Large intestine (tissue), 3 donors: ENCODE results near the gene LZTS3. TPM values are rescaled to one million over a fixed set of nuclear protein-coding genes. Genes with fewer than 3 reads are reported as not detected.
"Not testable (repeated sequence)": the region's sequence is repeated elsewhere in the genome, so short reads cannot be mapped to it uniquely, and the experiment has no call there.

Source experiments
- DNase-seq, 2 donors: peaks; one replicate each; pipeline versions ENCODE4 v3.0.0 to v3.0.0-alpha.2; 2013
- H3K27ac ChIP-seq: one replicate; pipeline ENCODE4 v1.5.1; 2013; ENCODE audit warnings: low read length
- H3K27me3 ChIP-seq: 2 replicates; pipeline ENCODE4 v1.6.1; 2013; ENCODE audit warnings: low read length; ENCODE audit not compliant: control insufficient read depth, insufficient read depth
- H3K36me3 ChIP-seq: 2 replicates; pipeline ENCODE4 v1.6.1; 2013; ENCODE audit warnings: low read length; ENCODE audit not compliant: control insufficient read depth, insufficient read depth
- H3K4me1 ChIP-seq: one replicate; pipeline ENCODE4 v1.6.1; 2013; ENCODE audit warnings: low read length; ENCODE audit not compliant: control insufficient read depth, insufficient read depth
- H3K4me3 ChIP-seq: one replicate; pipeline ENCODE4 v1.5.1; 2013; ENCODE audit warnings: low read length
- H3K9me3 ChIP-seq: one replicate; pipeline ENCODE4 v1.6.1; 2013; ENCODE audit warnings: mild to moderate bottlenecking, low read depth, low read length, moderate library complexity; ENCODE audit not compliant: control insufficient read depth
- WGBS: methylation state at CpG from one replicate; pipeline ENCODE4 v1.1.5; 2013; ENCODE audit warnings: low lambda C conversion rate; ENCODE audit not compliant: insufficient coverage; 5-methylcytosine and 5-hydroxymethylcytosine counted together
- polyA plus RNA-seq: library from polyadenylated mRNA; unstranded; fragments of 120-200 nt; gene quantifications from one replicate; pipeline ENCODE4 v1.2.1, GENCODE V29; 2013

LZTS3 gene
- polyA plus RNA-seq, 1 donor: 17.1 TPM

DNA sequence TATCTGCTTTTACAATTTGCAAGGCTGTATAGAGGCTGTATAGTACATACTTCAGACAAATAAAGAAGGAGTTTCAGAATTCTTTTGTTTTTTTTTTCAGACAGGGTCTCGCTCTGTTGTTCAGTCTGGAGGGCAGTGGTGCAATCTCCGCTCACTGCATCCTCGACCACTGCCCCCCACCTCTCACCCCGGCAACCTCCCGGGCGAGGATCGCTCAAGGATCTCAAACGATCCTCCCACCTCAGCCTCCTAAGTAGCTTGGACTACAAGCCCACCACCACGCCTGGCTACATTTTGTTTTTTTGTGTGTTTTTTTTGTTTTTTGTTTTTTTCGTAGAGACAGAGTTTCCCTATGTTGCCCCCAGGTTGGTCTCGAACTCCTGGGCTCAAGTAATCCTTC is 15.5 kb downstream of the LZTS3 start:
- 100% methylated on average over 1 of the region's 11 CpGs for WGBS
- no peaks in the 10 kb centered on the region for H3K27me3 ChIP-seq
- no peak overlapping the region for H3K4me3 ChIP-seq
- peaks cover 9% of the 10 kb centered on the region for H3K4me1 ChIP-seq
- DNase-seq: no peak
- H3K36me3 ChIP-seq: peaks cover 9% of the 10 kb centered on the region
- no peaks in the 10 kb centered on the region for H3K9me3 ChIP-seq
- no peak overlapping the region for H3K27ac ChIP-seq

DNA sequence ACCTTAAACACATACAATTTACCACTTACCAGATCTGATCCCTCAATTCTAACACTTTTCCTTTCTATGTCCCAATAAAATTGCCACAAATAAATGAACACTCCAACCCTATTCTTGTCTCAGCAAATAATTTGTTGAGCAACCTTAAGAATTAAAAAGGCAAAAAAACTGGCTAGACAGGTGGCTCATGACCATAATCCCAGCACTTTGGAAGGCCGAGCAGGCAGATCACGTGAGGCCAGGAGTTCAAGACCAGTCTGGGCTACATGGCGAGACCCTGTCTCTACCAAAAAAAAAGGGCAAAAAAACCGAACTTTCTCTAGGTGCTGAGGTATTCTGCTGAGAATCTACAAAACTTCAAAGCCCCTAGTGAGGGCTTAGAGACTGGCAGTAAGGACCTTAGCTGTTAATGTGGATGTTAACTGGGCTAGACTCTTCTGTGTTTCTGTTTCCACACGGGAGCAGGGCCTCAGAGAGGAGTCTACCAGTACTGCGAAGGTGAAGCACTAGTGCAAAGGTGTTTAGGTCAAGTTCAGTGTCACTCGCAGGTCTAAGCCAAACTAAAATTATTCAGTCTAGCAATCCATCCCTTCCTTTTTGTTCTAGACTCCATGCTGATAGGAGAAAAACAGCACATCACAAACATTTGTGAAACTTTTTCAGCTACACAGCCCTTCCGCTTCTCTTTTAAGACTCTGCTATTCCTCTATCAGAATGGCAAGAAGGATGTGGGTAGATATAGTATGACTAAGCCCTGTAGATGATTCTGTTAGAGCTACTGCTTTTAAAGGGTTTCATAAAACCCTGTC is 16.3 kb downstream of the LZTS3 start:
- Histone ChIP-seq H3K27ac (no peak overlapping the region), H3K4me1 (peaks cover 9% of the 10 kb centered on the region), H3K27me3 (no peaks in the 10 kb centered on the region), H3K36me3 (peaks cover 12% of the 10 kb centered on the region), H3K9me3 (no peaks in the 10 kb centered on the region), H3K4me3 (no peak overlapping the region)
- no peak for DNase-seq
- WGBS: 83% methylated on average over 2 of the region's 8 CpGs

DNA sequence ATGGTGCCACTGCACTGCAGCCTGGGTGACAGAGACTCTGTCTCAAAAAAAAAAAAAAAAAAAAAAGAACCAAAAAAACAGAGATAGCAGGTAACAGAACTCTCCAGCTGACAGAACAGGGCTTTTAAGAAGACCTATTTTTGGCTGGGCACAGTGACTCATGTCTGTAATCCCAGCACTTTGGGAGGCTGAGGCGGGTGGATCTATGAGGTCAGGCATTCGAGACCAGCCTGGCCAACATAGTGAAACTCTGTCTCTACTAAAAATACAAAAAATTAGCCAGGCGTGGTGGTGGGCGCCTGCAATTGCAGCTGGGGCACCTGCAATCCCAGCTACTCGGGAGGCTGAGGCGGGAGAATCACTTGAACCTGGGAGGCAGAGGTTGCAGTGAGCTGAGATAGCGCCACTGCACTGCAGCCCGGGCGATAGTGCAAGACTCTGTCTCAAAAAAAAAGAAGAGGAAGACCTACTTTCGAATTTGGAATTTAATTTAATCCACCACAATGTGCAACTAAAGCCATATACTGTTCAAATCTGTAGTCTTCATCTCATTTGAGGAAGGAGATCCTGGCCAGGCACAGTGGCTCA is 21.2 kb downstream of the LZTS3 start:
- H3K27ac ChIP-seq, H3K4me3 ChIP-seq, H3K27me3 ChIP-seq, DNase-seq, H3K4me1 ChIP-seq, H3K9me3 ChIP-seq: not testable (repeated sequence)
- peaks cover 32% of the 10 kb centered on the region for H3K36me3 ChIP-seq
- WGBS: no CpG with 5 or more reads among the region's 10 CpGs

DNA sequence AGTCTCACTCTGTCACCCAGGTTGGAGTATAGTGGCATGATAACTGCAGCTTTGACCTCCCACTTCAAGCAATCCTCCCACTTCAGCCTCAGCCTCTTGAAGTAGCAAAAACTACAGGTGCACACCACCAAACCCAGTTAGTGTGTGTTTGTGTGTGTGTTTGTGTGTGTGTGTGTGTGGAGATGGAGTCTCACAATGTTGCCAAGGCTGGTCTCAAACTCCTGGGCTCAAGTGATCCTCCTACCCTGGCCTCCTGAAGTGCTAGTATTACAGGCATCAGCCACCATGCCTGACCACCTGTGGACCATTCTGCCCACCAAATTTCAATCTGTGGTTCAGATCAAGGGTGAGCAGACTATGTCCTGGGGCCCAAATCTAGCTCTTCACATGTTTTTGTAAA is 22.4 kb downstream of the LZTS3 start:
- H3K27me3 ChIP-seq: no peaks in the 10 kb centered on the region
- no peaks in the 10 kb centered on the region for H3K4me1 ChIP-seq
- H3K9me3 ChIP-seq: no peaks in the 10 kb centered on the region
- H3K36me3 ChIP-seq: peaks cover 41% of the 10 kb centered on the region
- DNase-seq: no peak
- no peak overlapping the region for H3K4me3 ChIP-seq
- H3K27ac ChIP-seq: no peak overlapping the region

DNA sequence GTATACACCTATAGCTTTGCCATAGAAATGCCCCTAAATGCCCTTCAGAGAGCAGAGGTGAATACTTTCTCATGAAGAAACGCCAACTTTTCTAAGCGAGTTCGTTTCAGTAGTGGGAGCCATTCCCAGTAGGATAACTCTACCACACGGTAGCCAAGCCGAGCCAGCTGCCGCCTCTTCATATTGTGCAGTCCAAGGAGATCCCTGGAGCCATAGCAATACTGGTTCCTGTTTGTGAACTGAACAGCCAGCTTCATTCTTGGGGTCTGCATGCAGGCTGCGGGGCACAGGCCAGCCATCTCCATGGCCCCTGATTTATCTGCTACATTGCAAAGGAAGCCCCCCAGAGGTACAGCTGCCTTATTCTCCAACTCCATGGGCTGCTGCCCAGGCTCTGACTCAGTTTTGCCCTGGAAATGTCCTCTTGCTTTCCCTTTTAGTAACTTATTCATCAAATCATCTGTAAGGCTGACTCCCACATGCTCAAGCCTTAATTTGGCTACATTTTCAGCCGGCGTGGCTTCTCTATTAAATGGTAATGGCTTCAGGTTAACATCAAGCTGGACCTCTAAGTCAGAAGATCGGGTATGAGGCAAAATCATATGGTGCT is 26.5 kb downstream of the LZTS3 start:
- H3K9me3 ChIP-seq: peaks cover 5% of the 10 kb centered on the region
- peaks cover 31% of the 10 kb centered on the region for H3K36me3 ChIP-seq
- WGBS: no CpG with 5 or more reads among the region's 10 CpGs
- H3K4me3 ChIP-seq: no peak overlapping the region
- DNase-seq: no peak
- no peaks in the 10 kb centered on the region for H3K4me1 ChIP-seq
- H3K27me3 ChIP-seq: no peaks in the 10 kb centered on the region
- no peak overlapping the region for H3K27ac ChIP-seq

DNA sequence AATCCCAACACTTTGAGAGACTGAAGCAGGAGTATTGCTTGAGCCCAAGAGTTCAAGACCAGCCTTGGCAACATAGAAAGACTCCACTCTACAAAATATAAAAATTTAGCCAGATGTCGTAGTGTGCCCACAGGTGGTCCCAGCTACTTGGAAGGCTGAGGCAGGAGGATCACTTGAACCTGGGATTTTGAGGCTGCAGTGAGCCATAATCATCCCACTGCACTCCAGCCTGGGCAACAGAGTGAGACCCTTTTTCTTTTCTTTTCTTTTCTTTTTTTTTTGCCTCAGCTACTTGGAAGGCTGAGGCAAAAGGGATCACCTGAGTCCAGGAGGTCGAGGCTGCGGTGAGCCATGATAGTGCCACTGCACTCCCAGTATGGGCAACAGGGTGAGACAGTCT is 31.6 kb downstream of the LZTS3 start:
- no peak for DNase-seq

DNA sequence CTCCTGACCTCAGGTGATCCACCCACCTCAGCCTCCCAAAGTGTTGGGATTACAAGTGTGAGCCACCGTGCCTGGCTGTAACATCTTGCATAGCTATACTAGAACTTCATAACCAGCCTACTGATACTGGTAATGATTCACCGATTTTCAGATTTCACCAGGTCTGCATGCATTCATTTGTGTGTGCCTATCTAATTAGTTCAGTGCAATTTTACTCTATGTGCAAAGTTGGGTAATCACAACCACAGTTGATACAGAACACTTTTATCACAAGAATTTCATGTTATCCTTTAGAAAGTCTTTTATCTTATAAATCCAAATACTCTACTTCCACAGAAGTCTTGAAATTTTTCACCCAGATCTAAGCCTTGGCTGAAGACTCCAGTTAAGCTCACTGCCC is 35.9 kb downstream of the LZTS3 start:
- no peak overlapping the region for H3K4me3 ChIP-seq
- H3K27me3 ChIP-seq: no peaks in the 10 kb centered on the region
- peaks cover 4% of the 10 kb centered on the region for H3K36me3 ChIP-seq
- no peaks in the 10 kb centered on the region for H3K4me1 ChIP-seq
- H3K27ac ChIP-seq: no peak overlapping the region
- no peaks in the 10 kb centered on the region for H3K9me3 ChIP-seq
- WGBS: no CpG with 5 or more reads among the region's 2 CpGs
- DNase-seq: no peak

More for the DNA sequence above, 31.6 kb downstream of the LZTS3 start:
- whole genome bisulfite sequencing: no CpG with 5 or more reads among the region's 3 CpGs
- no peak overlapping the region for H3K4me3 ChIP-seq
- H3K36me3 ChIP-seq: peaks cover 8% of the 10 kb centered on the region
- no peak overlapping the region for H3K27ac ChIP-seq
- no peaks in the 10 kb centered on the region for H3K4me1 ChIP-seq
- H3K9me3 ChIP-seq: peaks cover 5% of the 10 kb centered on the region
- no peaks in the 10 kb centered on the region for H3K27me3 ChIP-seq

DNA sequence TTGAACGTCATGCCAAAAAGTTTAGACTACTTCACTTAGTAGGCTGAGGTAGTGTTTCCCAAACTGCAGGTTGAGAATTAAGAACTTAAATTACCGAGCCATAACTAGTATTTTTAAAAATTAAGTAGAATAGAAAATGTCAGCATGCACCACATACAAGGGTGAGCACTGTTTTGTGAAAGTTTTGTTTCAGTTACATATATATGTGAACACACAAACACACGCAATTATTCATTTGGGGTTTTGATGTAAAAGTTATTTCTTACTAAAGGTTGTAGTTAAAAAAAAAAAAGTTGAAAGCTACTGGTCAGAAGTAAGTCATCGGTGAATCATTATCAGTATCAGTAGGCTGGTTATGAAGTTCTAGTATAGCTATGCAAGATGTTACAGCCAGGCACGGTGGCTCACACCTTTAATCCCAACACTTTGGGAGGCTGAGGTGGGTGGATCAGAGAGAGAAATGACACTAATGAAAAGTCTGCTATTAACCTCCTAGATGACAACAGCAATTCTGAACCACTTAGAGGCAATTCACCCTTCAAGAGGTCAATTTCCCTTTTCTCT is 37.8 kb downstream of the LZTS3 start:
- H3K4me1 ChIP-seq: no peaks in the 10 kb centered on the region
- 100% methylated on average over 1 of the region's 5 CpGs for WGBS

DNA sequence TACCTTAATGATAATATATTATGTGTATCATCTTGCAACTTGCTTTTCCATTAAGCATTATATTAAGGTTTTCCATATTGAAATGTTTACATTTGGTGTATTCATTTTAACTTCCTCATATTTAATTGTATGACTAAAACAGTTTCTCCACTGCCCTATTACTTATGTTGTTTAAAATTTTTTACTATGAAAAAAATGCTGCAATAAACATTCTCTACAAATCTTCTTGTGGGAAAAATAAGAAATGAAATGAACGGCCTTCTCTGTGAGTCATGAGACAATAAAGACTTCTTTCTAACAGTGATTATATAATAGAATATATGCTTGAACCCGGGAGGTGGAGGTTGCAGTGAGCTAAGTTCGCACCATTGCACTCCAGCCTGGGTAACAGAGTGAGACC is 39.2 kb downstream of the LZTS3 start:
- Histone ChIP-seq H3K36me3 (peaks cover 4% of the 10 kb centered on the region), H3K4me1 (no peaks in the 10 kb centered on the region), H3K4me3 (no peak overlapping the region), H3K9me3 (no peaks in the 10 kb centered on the region), H3K27ac (no peak overlapping the region), H3K27me3 (no peaks in the 10 kb centered on the region)
- WGBS: no CpG with 5 or more reads among the region's 3 CpGs
- DNase-seq: no peak

More for the DNA sequence above, 37.8 kb downstream of the LZTS3 start:
- Histone ChIP-seq H3K4me3 (no peak overlapping the region), H3K36me3 (peaks cover 4% of the 10 kb centered on the region), H3K27me3 (no peaks in the 10 kb centered on the region), H3K9me3 (no peaks in the 10 kb centered on the region), H3K27ac (no peak overlapping the region)
- DNase-seq: no peak

DNA sequence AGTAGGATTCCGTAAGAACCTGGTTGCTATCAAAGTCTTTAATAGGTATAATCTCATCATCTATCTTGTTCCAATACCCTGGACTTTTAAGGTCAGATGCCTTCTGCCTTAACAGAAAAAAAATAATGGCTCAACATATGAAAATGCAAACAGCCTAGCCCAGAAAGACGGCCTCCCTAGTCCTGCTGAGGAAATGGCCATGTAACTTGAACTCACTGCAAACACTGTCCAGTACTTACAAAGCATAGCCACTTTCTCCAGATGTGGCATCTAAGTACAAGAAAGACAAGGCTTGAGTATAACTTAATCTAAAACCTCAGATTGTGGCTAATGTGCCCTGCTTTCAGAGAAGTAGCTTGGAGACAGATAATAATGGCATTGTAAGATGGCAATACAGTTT is 40.2 kb downstream of the LZTS3 start:
- no peaks in the 10 kb centered on the region for H3K4me1 ChIP-seq
- no peak overlapping the region for H3K27ac ChIP-seq
- DNase-seq: no peak
- peaks cover 2% of the 10 kb centered on the region for H3K36me3 ChIP-seq
- WGBS: no CpG with 5 or more reads among the region's 2 CpGs
- H3K27me3 ChIP-seq: no peaks in the 10 kb centered on the region
- no peak overlapping the region for H3K4me3 ChIP-seq
- H3K9me3 ChIP-seq: no peaks in the 10 kb centered on the region
